Loucy (cell line): ENCODE measurements around the gene GTPBP6.
A peak's percentile ranks its signal among the peaks of the same experiment; 100 is the strongest.

Source experiments
- H2AFZ ChIP-seq: fragments of 200-600 bp; sonication (generic); 2 replicates; pipeline ENCODE4 v1.6.0; 2016; ENCODE audit warnings: antibody characterized with exemption, mild to moderate bottlenecking, low read length, moderate library complexity
- H3F3A ChIP-seq: fragments of 200-600 bp; 2 replicates; pipeline ENCODE4 v1.6.0; 2016; ENCODE audit warnings: antibody characterized with exemption, low read depth, mild to moderate bottlenecking
- H3K27me3 ChIP-seq: fragments of 200-600 bp; sonication (generic); 2 replicates; pipeline ENCODE4 v1.6.1; 2014; ENCODE audit warnings: low read length, mild to moderate bottlenecking; ENCODE audit not compliant: insufficient read depth, poor library complexity, severe bottlenecking
- H3K36me3 ChIP-seq: fragments of 200-600 bp; sonication (generic); 2 replicates; pipeline ENCODE4 v1.6.1; 2016; ENCODE audit warnings: low read length; ENCODE audit not compliant: insufficient read depth
- H3K4me1 ChIP-seq: fragments of 200-600 bp; sonication (generic); 2 replicates; pipeline ENCODE4 v1.5.1; 2014; ENCODE audit warnings: low read length, mild to moderate bottlenecking; ENCODE audit not compliant: insufficient read depth, poor library complexity, severe bottlenecking
- H3K4me2 ChIP-seq: fragments of 200-600 bp; sonication (generic); 2 replicates; pipeline ENCODE4 v1.6.0; 2014; ENCODE audit warnings: antibody characterized with exemption, low read length, low read depth, mild to moderate bottlenecking; ENCODE audit not compliant: poor library complexity, severe bottlenecking
- H3K4me3 ChIP-seq: fragments of 200-600 bp; sonication (generic); 2 replicates; pipeline ENCODE4 v1.5.1; 2014; ENCODE audit warnings: low read length, mild to moderate bottlenecking, mixed read lengths; ENCODE audit not compliant: poor library complexity, severe bottlenecking
- H3K79me2 ChIP-seq: fragments of 200-600 bp; sonication (generic); 2 replicates; pipeline ENCODE4 v1.6.1; 2014; ENCODE audit warnings: low read length; ENCODE audit not compliant: insufficient read depth
- H3K9ac ChIP-seq: fragments of 200-600 bp; sonication (generic); 2 replicates; pipeline ENCODE4 v1.6.0; 2014; ENCODE audit warnings: mild to moderate bottlenecking, low read depth, low read length, moderate library complexity; ENCODE audit not compliant: poor library complexity, severe bottlenecking
- H3K9me2 ChIP-seq: fragments of 200-600 bp; sonication (generic); replicated peaks from 2 replicates; pipeline ENCODE4 v1.6.1; 2016; ENCODE audit warnings: low read depth, low read length, mixed read lengths
- H3K9me3 ChIP-seq: fragments of 200-600 bp; sonication (generic); 2 replicates; pipeline ENCODE4 v1.6.1; 2014; ENCODE audit warnings: mild to moderate bottlenecking, antibody characterized with exemption, low read length, low read depth; ENCODE audit not compliant: insufficient read depth
- H4K20me1 ChIP-seq: fragments of 200-600 bp; sonication (generic); 2 replicates; pipeline ENCODE4 v1.6.0; 2014; ENCODE audit warnings: antibody characterized with exemption, low read length, mild to moderate bottlenecking; ENCODE audit not compliant: insufficient read depth, poor library complexity, severe bottlenecking
- EZH2phosphoT487 ChIP-seq: fragments of 200-600 bp; IDR thresholded peaks from 2 replicates; pipeline ENCODE4 v1.6.1; 2018; ENCODE audit warnings: antibody characterized with exemption, mild to moderate bottlenecking, moderate library complexity, borderline replicate concordance
- TF ChIP-seq, protein P1 (sequence below): fragments of 200-600 bp; sonication (generic); conservative IDR thresholded peaks from 2 replicates; pipeline ENCODE4 v1.5.1; 2014; ENCODE audit warnings: mild to moderate bottlenecking, antibody characterized with exemption, low read length

Gene GTPBP6

GRCh38 chrX:318068-318738 lies 393 bp downstream of the GTPBP6 start:
- Histone ChIP-seq H3K9ac (peak overlapping the region; percentile 75), H3K9me2 (no peaks in the 10 kb centered on the region), H3K36me3 (no peaks in the 10 kb centered on the region), H3K9me3 (no peaks in the 10 kb centered on the region), H3K79me2 (peaks cover 8% of the 10 kb centered on the region; the same call in 1 of the 2 replicates), H3F3A (no peaks in the 10 kb centered on the region), H4K20me1 (peaks cover 3% of the 10 kb centered on the region), H3K4me3 (peak overlapping the region; percentile 75), H2AFZ (peak overlapping the region; percentile 81; the same call in 1 of the 2 replicates), H3K27me3 (no peaks in the 10 kb centered on the region), H3K4me1 (peaks cover 6% of the 10 kb centered on the region), H3K4me2 (peak overlapping the region; percentile 48)
- no peak for TF ChIP-seq EZH2phosphoT487
- TF ChIP-seq, protein P1, sequence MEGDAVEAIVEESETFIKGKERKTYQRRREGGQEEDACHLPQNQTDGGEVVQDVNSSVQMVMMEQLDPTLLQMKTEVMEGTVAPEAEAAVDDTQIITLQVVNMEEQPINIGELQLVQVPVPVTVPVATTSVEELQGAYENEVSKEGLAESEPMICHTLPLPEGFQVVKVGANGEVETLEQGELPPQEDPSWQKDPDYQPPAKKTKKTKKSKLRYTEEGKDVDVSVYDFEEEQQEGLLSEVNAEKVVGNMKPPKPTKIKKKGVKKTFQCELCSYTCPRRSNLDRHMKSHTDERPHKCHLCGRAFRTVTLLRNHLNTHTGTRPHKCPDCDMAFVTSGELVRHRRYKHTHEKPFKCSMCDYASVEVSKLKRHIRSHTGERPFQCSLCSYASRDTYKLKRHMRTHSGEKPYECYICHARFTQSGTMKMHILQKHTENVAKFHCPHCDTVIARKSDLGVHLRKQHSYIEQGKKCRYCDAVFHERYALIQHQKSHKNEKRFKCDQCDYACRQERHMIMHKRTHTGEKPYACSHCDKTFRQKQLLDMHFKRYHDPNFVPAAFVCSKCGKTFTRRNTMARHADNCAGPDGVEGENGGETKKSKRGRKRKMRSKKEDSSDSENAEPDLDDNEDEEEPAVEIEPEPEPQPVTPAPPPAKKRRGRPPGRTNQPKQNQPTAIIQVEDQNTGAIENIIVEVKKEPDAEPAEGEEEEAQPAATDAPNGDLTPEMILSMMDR: no peak

GRCh38 chrX:317424-318067 lies 1.1 kb downstream of the GTPBP6 start:
- Histone ChIP-seq H2AFZ (no peak overlapping the region), H3K9me2 (no peaks in the 10 kb centered on the region), H3K9me3 (no peaks in the 10 kb centered on the region), H3K4me1 (peaks cover 6% of the 10 kb centered on the region), H4K20me1 (peaks cover 3% of the 10 kb centered on the region), H3K36me3 (peaks cover under 1% of the 10 kb centered on the region; the same call in 1 of the 2 replicates), H3K9ac (no peak overlapping the region), H3K27me3 (no peaks in the 10 kb centered on the region), H3F3A (no peaks in the 10 kb centered on the region), H3K79me2 (peaks cover 8% of the 10 kb centered on the region; the same call in 1 of the 2 replicates), H3K4me3 (peak overlapping the region; percentile 75), H3K4me2 (peak overlapping the region; percentile 48)
- no peak for TF ChIP-seq EZH2phosphoT487
- TF ChIP-seq, protein P1: no peak

- Histone ChIP-seq H3K4me2 (peak overlapping the region; percentile 24), H3F3A (no peaks in the 10 kb centered on the region), H3K9ac (no peak overlapping the region), H3K36me3 (peaks cover 10% of the 10 kb centered on the region; the same call in 1 of the 2 replicates), H3K4me1 (peaks cover 6% of the 10 kb centered on the region), H3K9me3 (no peaks in the 10 kb centered on the region), H2AFZ (no peak overlapping the region), H3K27me3 (no peaks in the 10 kb centered on the region), H3K9me2 (no peaks in the 10 kb centered on the region), H3K4me3 (no peak overlapping the region), H3K79me2 (peaks cover 8% of the 10 kb centered on the region; the same call in 1 of the 2 replicates), H4K20me1 (peaks cover 3% of the 10 kb centered on the region)
- TF ChIP-seq EZH2phosphoT487: no peak
- TF ChIP-seq, protein P1: no peak
Measured at GRCh38 chrX:316351-317325, 2.0 kb downstream of the GTPBP6 start.
